Dendritic cell treated with granulocyte-macrophage colony-stimulating factor and Interleukin-4, amounts not matched to agents 40 ng/mL and 50 ng/mL, for 4 days (primary cell): Measurements from ENCODE around the gene CHAF1A.
A peak's percentile ranks its signal among the peaks of the same experiment; 100 is the strongest.

Experiments used
- H3K27ac Mint-ChIP-seq: one replicate; pipeline ENCODE4 v1.8.0; 2022; ENCODE audit warnings: mild to moderate bottlenecking, mixed read lengths
- H3K27me3 Mint-ChIP-seq: one replicate; pipeline ENCODE4 v1.8.0; 2022; ENCODE audit warnings: mild to moderate bottlenecking, mixed read lengths
- H3K36me3 Mint-ChIP-seq: one replicate; pipeline ENCODE4 v1.8.0; 2022; ENCODE audit warnings: low read depth, mixed read lengths
- H3K4me1 Mint-ChIP-seq: one replicate; pipeline ENCODE4 v1.8.0; 2022; ENCODE audit warnings: low read depth, mixed read lengths
- H3K4me3 Mint-ChIP-seq: one replicate; pipeline ENCODE4 v1.8.0; 2022; ENCODE audit warnings: mild to moderate bottlenecking, moderate library complexity, mixed read lengths
- H3K9me3 Mint-ChIP-seq: one replicate; pipeline ENCODE4 v1.8.0; 2022; ENCODE audit warnings: mixed read lengths
- intact Hi-C: fragments of 100-400 bp; cut with micrococcal nuclease; formaldehyde crosslinking; loops from one replicate; pipeline ENCODE4 v1.15.0; 2022

Gene CHAF1A

DNA sequence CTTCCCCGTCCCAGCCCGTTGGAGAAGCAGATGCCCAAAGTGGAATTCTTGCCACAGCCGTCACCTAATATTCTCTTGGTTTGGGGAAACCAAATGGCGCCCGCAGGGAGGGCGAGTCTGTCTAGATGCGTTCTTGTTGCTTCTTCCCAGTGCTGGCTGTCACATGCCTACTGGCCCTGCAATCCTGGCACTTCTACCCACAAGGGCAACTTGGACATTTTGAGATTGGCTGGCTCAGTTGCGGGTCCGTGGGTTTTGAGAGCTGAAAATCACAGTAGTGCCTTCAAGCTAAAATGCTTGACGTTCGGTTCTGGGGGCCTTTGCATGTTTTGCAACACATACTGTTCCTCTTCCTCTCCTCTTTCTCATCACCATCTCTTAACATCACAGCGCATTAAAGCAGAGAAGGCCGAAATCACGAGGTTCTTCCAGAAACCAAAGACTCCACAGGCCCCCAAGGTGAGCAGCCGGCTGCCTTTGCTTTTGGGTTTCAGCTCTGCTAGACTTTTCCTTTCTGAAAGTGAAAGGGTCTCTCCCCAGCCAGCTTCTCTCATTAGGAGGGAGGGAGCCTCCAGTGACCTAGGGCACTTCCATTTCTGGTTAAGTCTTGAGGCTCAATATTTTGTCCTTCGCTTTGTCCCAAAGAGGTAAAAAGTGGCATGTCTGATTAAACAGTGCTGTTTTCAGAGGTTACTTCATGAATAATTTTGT lies 21.1 kb downstream of the CHAF1A start:
- intact Hi-C loops = no loop called here
- peaks cover 34% of the 10 kb centered on the region for H3K36me3 Mint-ChIP-seq
- H3K27ac Mint-ChIP-seq = no peak overlapping the region
- no peaks in the 10 kb centered on the region for H3K27me3 Mint-ChIP-seq
- H3K4me1 Mint-ChIP-seq = peaks cover 30% of the 10 kb centered on the region
- H3K4me3 Mint-ChIP-seq = no peak overlapping the region
- H3K9me3 Mint-ChIP-seq = no peaks in the 10 kb centered on the region

- H3K36me3 Mint-ChIP-seq = peaks cover 54% of the 10 kb centered on the region
- no peaks in the 10 kb centered on the region for H3K9me3 Mint-ChIP-seq
- H3K4me3 Mint-ChIP-seq = no peak overlapping the region
- H3K27me3 Mint-ChIP-seq = peaks cover 2% of the 10 kb centered on the region
- H3K4me1 Mint-ChIP-seq = peaks cover 40% of the 10 kb centered on the region
- H3K27ac Mint-ChIP-seq = no peak overlapping the region
- intact Hi-C loops = no loop called here
Observed at GRCh38 chr19:4425537-4425936, 23.1 kb downstream of the CHAF1A start.

DNA sequence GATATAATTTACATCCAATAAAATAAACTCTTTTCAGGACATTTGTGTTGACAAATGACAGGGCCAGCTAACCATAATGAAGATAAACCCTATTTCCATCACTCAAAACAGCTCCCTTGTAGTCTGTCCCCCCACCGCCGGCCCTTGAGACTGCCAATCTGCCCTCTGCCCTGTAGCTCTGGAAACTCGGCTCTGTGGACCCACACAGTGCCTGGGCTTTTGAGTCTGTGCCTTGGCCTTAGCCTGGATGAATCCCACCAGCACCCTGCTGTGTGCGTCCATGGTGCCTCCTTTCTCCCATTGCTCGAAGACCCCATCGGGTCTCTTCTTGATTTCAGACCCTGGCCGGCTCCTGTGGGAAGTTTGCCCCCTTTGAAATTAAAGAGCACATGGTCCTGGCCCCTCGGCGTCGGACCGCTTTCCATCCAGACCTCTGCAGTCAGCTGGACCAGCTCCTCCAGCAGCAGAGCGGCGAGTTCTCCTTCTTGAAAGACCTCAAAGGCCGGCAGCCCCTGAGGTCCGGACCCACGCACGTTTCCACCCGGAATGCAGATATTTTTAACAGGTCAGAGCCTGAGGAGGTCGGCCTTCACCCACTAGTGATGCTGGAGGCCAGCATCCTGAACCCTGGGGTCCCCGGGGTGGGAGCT lies 26.0 kb downstream of the CHAF1A start:
- no peak overlapping the region for H3K4me3 Mint-ChIP-seq
- H3K36me3 Mint-ChIP-seq = peaks cover 49% of the 10 kb centered on the region
- H3K27ac Mint-ChIP-seq = peak overlapping the region; percentile 83
- intact Hi-C loops = no loop called here
- H3K9me3 Mint-ChIP-seq = no peaks in the 10 kb centered on the region
- H3K4me1 Mint-ChIP-seq = peaks cover 49% of the 10 kb centered on the region
- H3K27me3 Mint-ChIP-seq = peaks cover 2% of the 10 kb centered on the region

GRCh38 chr19:4429256-4429655 lies 26.8 kb downstream of the CHAF1A start:
- H3K27me3 Mint-ChIP-seq = peaks cover 2% of the 10 kb centered on the region
- peaks cover 44% of the 10 kb centered on the region for H3K4me1 Mint-ChIP-seq
- intact Hi-C loops = no loop called here
- no peak overlapping the region for H3K4me3 Mint-ChIP-seq
- no peaks in the 10 kb centered on the region for H3K9me3 Mint-ChIP-seq
- H3K27ac Mint-ChIP-seq = peak overlapping the region; percentile 83
- peaks cover 48% of the 10 kb centered on the region for H3K36me3 Mint-ChIP-seq

- H3K36me3 Mint-ChIP-seq = peaks cover 53% of the 10 kb centered on the region
- H3K4me3 Mint-ChIP-seq = no peak overlapping the region
- peaks cover 2% of the 10 kb centered on the region for H3K27me3 Mint-ChIP-seq
- peaks cover 44% of the 10 kb centered on the region for H3K4me1 Mint-ChIP-seq
- intact Hi-C loops = no loop called here
- peak overlapping the region; percentile 83 for H3K27ac Mint-ChIP-seq
- H3K9me3 Mint-ChIP-seq = no peaks in the 10 kb centered on the region
Observed at GRCh38 chr19:4429771-4430171, 27.3 kb downstream of the CHAF1A start.

DNA sequence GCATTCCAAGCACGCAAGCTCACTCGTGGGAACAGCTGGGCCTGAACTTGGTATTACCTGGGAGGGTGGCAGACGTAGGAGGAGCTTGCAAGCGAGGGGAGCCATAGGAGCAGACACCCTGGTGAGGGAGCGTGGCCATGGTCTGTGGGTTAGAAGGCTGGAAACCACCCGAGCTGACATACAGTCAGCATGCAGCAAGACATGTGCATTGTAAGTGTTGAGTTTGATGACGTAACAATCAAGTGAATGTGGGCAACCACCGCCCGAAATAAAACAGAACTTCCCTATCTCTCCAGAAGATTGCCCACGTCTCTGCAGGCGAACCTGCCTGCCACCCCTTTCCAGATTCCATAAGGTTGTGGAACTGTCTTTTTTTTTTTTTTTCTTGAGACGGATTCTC lies 28.3 kb downstream of the CHAF1A start:
- H3K27ac Mint-ChIP-seq = peak overlapping the region; percentile 83
- H3K4me3 Mint-ChIP-seq = no peak overlapping the region
- peaks cover 44% of the 10 kb centered on the region for H3K4me1 Mint-ChIP-seq
- peaks cover 2% of the 10 kb centered on the region for H3K27me3 Mint-ChIP-seq
- no peaks in the 10 kb centered on the region for H3K9me3 Mint-ChIP-seq
- intact Hi-C loops = no loop called here
- peaks cover 51% of the 10 kb centered on the region for H3K36me3 Mint-ChIP-seq

GRCh38 chr19:4431296-4431695 lies 28.9 kb downstream of the CHAF1A start:
- H3K4me3 Mint-ChIP-seq = no peak overlapping the region
- H3K9me3 Mint-ChIP-seq = no peaks in the 10 kb centered on the region
- peaks cover 46% of the 10 kb centered on the region for H3K36me3 Mint-ChIP-seq
- intact Hi-C loops = no loop called here
- H3K27ac Mint-ChIP-seq = peak overlapping the region; percentile 83
- peaks cover 44% of the 10 kb centered on the region for H3K4me1 Mint-ChIP-seq
- peaks cover 2% of the 10 kb centered on the region for H3K27me3 Mint-ChIP-seq

DNA sequence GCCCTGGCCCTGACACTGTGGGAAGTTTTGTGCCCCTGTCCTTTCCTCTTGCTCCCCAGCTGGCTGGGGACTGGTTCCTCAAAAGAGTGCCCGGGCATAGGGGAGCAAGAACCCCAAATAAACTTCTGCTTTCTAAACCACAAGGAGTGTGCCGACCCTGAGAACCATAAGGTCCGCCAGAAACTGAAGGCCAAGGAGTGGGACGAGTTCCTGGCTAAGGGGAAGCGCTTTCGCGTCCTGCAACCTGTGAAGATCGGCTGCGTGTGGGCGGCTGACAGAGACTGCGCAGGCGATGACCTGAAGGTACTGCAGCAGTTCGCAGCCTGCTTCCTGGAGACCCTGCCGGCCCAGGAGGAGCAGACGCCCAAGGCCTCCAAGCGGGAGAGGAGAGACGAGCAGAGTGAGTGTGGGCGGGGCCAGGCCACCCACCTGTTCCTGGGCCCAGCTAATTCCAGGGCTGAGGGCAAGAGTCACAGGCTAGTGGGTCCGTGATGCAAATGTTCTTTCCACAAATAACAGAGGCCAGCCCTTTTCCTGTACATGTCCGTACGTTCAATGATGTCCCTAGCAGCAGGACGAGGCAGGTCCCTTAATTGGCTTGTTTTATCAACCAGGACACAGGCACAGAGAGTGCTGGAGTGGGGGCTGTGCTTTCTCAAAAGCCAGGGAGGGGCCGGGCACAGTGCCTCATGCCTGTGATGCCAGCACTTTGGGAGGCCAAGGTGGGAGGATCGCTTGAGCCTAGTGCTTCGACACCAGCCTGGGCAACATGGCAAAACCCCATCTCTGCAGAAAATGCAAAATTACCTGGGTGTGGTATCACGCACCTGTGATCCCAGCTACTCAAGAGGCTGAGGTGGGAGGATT lies 29.6 kb downstream of the CHAF1A start:
- Mint-ChIP-seq H3K36me3 (peaks cover 53% of the 10 kb centered on the region), H3K27me3 (peaks cover 2% of the 10 kb centered on the region), H3K9me3 (no peaks in the 10 kb centered on the region), H3K4me3 (peak overlapping the region; percentile 59), H3K4me1 (peaks cover 44% of the 10 kb centered on the region), H3K27ac (peak overlapping the region; percentile 83)
- intact Hi-C loops = no loop called here

DNA sequence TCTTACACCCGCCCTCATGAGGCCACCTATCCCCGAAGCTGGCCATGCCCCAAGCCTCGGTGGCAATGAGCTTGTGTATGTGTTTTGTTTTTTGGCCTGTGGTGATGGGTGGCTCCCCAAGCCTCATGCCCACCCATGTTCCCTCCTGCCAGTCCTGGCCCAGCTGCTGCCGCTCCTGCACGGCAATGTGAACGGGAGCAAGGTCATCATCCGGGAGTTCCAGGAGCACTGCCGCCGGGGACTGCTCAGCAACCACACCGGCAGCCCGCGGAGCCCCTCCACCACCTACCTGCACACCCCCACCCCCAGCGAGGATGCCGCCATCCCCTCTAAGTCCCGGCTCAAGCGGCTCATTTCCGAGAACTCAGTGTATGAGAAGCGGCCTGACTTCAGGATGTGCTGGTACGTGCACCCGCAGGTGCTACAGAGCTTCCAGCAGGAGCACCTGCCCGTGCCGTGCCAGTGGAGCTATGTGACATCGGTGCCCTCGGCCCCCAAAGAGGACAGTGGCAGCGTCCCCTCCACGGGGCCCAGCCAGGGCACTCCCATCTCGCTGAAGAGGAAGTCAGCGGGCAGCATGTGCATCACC lies 30.6 kb downstream of the CHAF1A start:
- intact Hi-C loops = no loop called here
- no peak overlapping the region for H3K27ac Mint-ChIP-seq
- peaks cover 2% of the 10 kb centered on the region for H3K27me3 Mint-ChIP-seq
- peaks cover 44% of the 10 kb centered on the region for H3K4me1 Mint-ChIP-seq
- no peaks in the 10 kb centered on the region for H3K9me3 Mint-ChIP-seq
- peaks cover 53% of the 10 kb centered on the region for H3K36me3 Mint-ChIP-seq
- no peak overlapping the region for H3K4me3 Mint-ChIP-seq

- intact Hi-C loops = no loop called here
Observed at GRCh38 chr19:4434391-4434790, 32.0 kb downstream of the CHAF1A start.

GRCh38 chr19:4436231-4436630 lies 33.8 kb downstream of the CHAF1A start:
- H3K4me1 Mint-ChIP-seq = peaks cover 19% of the 10 kb centered on the region
- intact Hi-C loops = no loop called here
- peaks cover 41% of the 10 kb centered on the region for H3K36me3 Mint-ChIP-seq
- H3K4me3 Mint-ChIP-seq = no peak overlapping the region
- no peaks in the 10 kb centered on the region for H3K27me3 Mint-ChIP-seq
- no peaks in the 10 kb centered on the region for H3K9me3 Mint-ChIP-seq
- no peak overlapping the region for H3K27ac Mint-ChIP-seq

More at GRCh38 chr19:4434391-4434790, 32.0 kb downstream of the CHAF1A start:
- no peak overlapping the region for H3K4me3 Mint-ChIP-seq
- H3K9me3 Mint-ChIP-seq = no peaks in the 10 kb centered on the region
- H3K36me3 Mint-ChIP-seq = peaks cover 45% of the 10 kb centered on the region
- H3K27ac Mint-ChIP-seq = no peak overlapping the region
- peaks cover 38% of the 10 kb centered on the region for H3K4me1 Mint-ChIP-seq
- no peaks in the 10 kb centered on the region for H3K27me3 Mint-ChIP-seq

DNA sequence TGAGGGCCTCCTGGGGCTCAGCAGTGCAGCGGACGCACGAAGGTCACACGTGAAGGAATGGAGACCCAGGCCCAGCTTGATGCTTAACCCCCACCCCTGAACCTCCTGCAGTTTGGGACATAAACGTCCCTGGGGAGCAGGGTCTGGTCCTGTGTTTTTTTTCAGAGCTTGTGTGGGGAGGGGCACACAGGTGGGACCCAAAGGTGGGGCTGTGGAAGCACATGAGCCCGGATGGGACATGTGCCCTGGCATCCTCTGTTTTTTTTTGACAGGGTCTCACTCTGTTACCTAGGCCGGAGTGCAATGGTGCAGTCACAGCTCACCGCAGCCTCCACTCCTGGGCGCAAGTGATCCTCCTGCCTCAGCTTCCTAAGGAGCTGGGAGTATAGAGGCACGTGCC lies 34.7 kb downstream of the CHAF1A start:
- Mint-ChIP-seq H3K4me3 (no peak overlapping the region), H3K4me1 (peaks cover 13% of the 10 kb centered on the region), H3K27me3 (no peaks in the 10 kb centered on the region), H3K9me3 (no peaks in the 10 kb centered on the region), H3K27ac (no peak overlapping the region), H3K36me3 (peaks cover 45% of the 10 kb centered on the region)
- intact Hi-C loops = no loop called here

DNA sequence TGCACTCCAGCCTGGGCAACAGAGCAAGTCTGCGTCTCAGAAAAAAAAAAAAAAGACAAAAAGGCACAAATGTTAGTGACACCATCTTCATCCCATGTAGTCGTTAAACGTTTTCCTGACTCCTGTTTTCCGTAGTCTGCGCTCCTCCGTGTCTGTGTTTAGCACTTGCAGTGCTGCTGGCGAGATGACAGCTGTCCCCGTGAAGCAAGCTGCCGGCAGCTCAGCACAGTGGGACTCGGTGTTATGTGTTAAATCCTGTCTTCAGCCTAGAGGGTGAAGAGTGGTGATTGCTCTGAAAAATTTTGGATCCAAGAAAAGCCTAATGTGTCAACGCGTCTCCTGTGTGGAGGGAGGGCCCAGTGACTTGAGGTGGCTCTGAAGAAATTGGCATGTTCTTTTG lies 36.8 kb downstream of the CHAF1A start:
- H3K4me3 Mint-ChIP-seq = no peak overlapping the region
- no peaks in the 10 kb centered on the region for H3K27me3 Mint-ChIP-seq
- peaks cover 12% of the 10 kb centered on the region for H3K4me1 Mint-ChIP-seq
- H3K9me3 Mint-ChIP-seq = no peaks in the 10 kb centered on the region
- intact Hi-C loops = no loop called here
- H3K36me3 Mint-ChIP-seq = peaks cover 48% of the 10 kb centered on the region
- no peak overlapping the region for H3K27ac Mint-ChIP-seq
